CD8-positive, alpha-beta memory T cell (primary cell): ENCODE results near the gene USP17L22. TPM values are rescaled to one million over a fixed set of nuclear protein-coding genes. Genes with fewer than 3 reads are reported as not detected.
"Not testable (repeated sequence)": the region's sequence is repeated elsewhere in the genome, so short reads cannot be mapped to it uniquely, and the experiment has no call there.

Experiments used
- CTCF ChIA-PET: fragments of 350-600 bp; sonication (Branson Sonifier 250); formaldehyde crosslinking; loops from one replicate; lab custom pipeline; 2021; ENCODE audit warnings: antibody characterized with exemption; lab: Charles Lee
- POLR2A ChIA-PET: fragments of 350-600 bp; sonication (Branson Sonifier 250); formaldehyde crosslinking; loops from one replicate; lab custom pipeline; 2021; ENCODE audit warnings: antibody characterized with exemption; lab: Charles Lee
- DNase-seq, 5 donors: peaks; one replicate each; pipeline versions ENCODE4 v3.0.0 to v3.0.0-alpha.2; 2020 to 2022; ENCODE audit warnings: mixed read lengths in 1 of 5
- H3K27ac ChIP-seq: one replicate; pipeline ENCODE4 v1.7.0; 2013; ENCODE audit warnings: low read depth, mild to moderate bottlenecking, low read length, moderate library complexity
- H3K27me3 ChIP-seq: 2 replicates; pipeline ENCODE4 v1.7.0; 2013; ENCODE audit warnings: low read length, mild to moderate bottlenecking; ENCODE audit not compliant: insufficient read depth, poor library complexity, severe bottlenecking
- H3K36me3 ChIP-seq: 2 replicates; pipeline ENCODE4 v1.7.0; 2013; ENCODE audit warnings: mild to moderate bottlenecking, low read length, moderate library complexity; ENCODE audit not compliant: insufficient read depth
- H3K4me1 ChIP-seq: 2 replicates; pipeline ENCODE4 v1.7.0; 2013; ENCODE audit warnings: mild to moderate bottlenecking, low read length, moderate library complexity; ENCODE audit not compliant: insufficient read depth
- H3K4me3 ChIP-seq: 2 replicates; pipeline ENCODE4 v1.7.0; 2013; ENCODE audit warnings: mild to moderate bottlenecking, low read length
- H3K9me3 ChIP-seq: 2 replicates; pipeline ENCODE4 v1.7.0; 2013; ENCODE audit warnings: mild to moderate bottlenecking, low read length
- H3K27ac Mint-ChIP-seq, 8 donors: one replicate each; pipeline ENCODE4 v1.8.0; 2020 to 2021; ENCODE audit warnings: mixed read lengths in 8 of 8, mild to moderate bottlenecking in 6 of 8, inconsistent platforms in 3 of 8, moderate library complexity in 3 of 8
- H3K27me3 Mint-ChIP-seq, 2 donors: one replicate each; pipeline ENCODE4 v1.8.0; 2020 to 2021; ENCODE audit warnings: mixed read lengths in 2 of 2, mild to moderate bottlenecking in 1 of 2, moderate library complexity in 1 of 2
- H3K36me3 Mint-ChIP-seq, 3 donors: one replicate each; pipeline ENCODE4 v1.8.0; 2020 to 2021; ENCODE audit warnings: mixed read lengths in 3 of 3, inconsistent platforms in 1 of 3, mild to moderate bottlenecking in 1 of 3
- H3K4me1 Mint-ChIP-seq, 3 donors: one replicate each; pipeline ENCODE4 v1.8.0; 2020 to 2021; ENCODE audit warnings: mixed read lengths in 3 of 3, inconsistent platforms in 1 of 3, mild to moderate bottlenecking in 1 of 3
- H3K4me3 Mint-ChIP-seq, 7 donors: one replicate each; pipeline ENCODE4 v1.8.0; 2020 to 2021; ENCODE audit warnings: mixed read lengths in 7 of 7, mild to moderate bottlenecking in 6 of 7, moderate library complexity in 4 of 7, inconsistent platforms in 2 of 7
- H3K9me3 Mint-ChIP-seq, 5 donors: one replicate each; pipeline ENCODE4 v1.8.0; 2020 to 2022; ENCODE audit warnings: mixed read lengths in 5 of 5, mild to moderate bottlenecking in 3 of 5, moderate library complexity in 2 of 5, inconsistent platforms in 1 of 5
- polyA plus RNA-seq: library from polyadenylated mRNA; unstranded; fragments of 300-500 nt; fragmentation: Illumina TruSeq; gene quantifications from one replicate; pipeline ENCODE4 v1.2.3, GENCODE V29; 2021
- total RNA-seq, 2 experiments: library from RNA; stranded (reverse); gene quantifications; one replicate each; pipeline ENCODE4 v1.2.3, GENCODE V29; 2021

The USP17L22 gene
- total and polyA plus RNA-seq, 3 experiments from 2014 or later: not detected

GRCh38 chr4:9253078-9253477 is 14.3 kb upstream of the USP17L22 start, which contains the start of gene USP17L19:
USP17L19 (plus strand) TSS chr4:9253378; CDS start chr4:9253378, 0 bp downstream.
- DNase-seq, CTCF ChIA-PET, H3K27ac Mint-ChIP-seq, H3K4me3 ChIP-seq, H3K9me3 ChIP-seq, H3K4me1 ChIP-seq, H3K36me3 ChIP-seq, H3K27me3 Mint-ChIP-seq, H3K36me3 Mint-ChIP-seq, POLR2A ChIA-PET, H3K4me1 Mint-ChIP-seq, H3K27ac ChIP-seq, H3K27me3 ChIP-seq, H3K9me3 Mint-ChIP-seq, H3K4me3 Mint-ChIP-seq: not testable (repeated sequence)

- H3K27me3 ChIP-seq, H3K36me3 ChIP-seq, H3K4me1 Mint-ChIP-seq, H3K9me3 Mint-ChIP-seq, H3K4me3 Mint-ChIP-seq, H3K27ac Mint-ChIP-seq, POLR2A ChIA-PET, CTCF ChIA-PET, H3K36me3 Mint-ChIP-seq, DNase-seq, H3K4me3 ChIP-seq, H3K9me3 ChIP-seq, H3K27ac ChIP-seq, H3K4me1 ChIP-seq, H3K27me3 Mint-ChIP-seq: not testable (repeated sequence)
These were observed 9.6 kb upstream of the USP17L22 start, which contains the start of gene USP17L20 for GRCh38 chr4:9257824-9258223. USP17L20 (plus strand) TSS chr4:9258124; CDS start chr4:9258124, 0 bp downstream.

GRCh38 chr4:9262572-9262971 is 4.8 kb upstream of the USP17L22 start, which contains the start of gene USP17L21:
USP17L21 (plus strand) TSS chr4:9262872; CDS start chr4:9262872, 0 bp downstream.
- H3K9me3 Mint-ChIP-seq, H3K36me3 Mint-ChIP-seq, POLR2A ChIA-PET, H3K4me3 Mint-ChIP-seq, H3K36me3 ChIP-seq, CTCF ChIA-PET, H3K9me3 ChIP-seq, H3K4me1 Mint-ChIP-seq, H3K27ac Mint-ChIP-seq, H3K27me3 Mint-ChIP-seq, H3K27ac ChIP-seq, DNase-seq, H3K27me3 ChIP-seq, H3K4me3 ChIP-seq, H3K4me1 ChIP-seq: not testable (repeated sequence)

- H3K27ac Mint-ChIP-seq, H3K27me3 ChIP-seq, H3K27ac ChIP-seq, H3K4me1 ChIP-seq, H3K4me1 Mint-ChIP-seq, CTCF ChIA-PET, H3K9me3 Mint-ChIP-seq, POLR2A ChIA-PET, H3K9me3 ChIP-seq, H3K36me3 Mint-ChIP-seq, H3K4me3 ChIP-seq, H3K27me3 Mint-ChIP-seq, H3K4me3 Mint-ChIP-seq, H3K36me3 ChIP-seq: not testable (repeated sequence)
- DNase-seq: peak in 4 of 5 donors; percentile 0 to 59 (median 10)
These were observed 4.3 kb downstream of the USP17L22 start for GRCh38 chr4:9271719-9272118.

Other genes starting within 250 kb of the USP17L22 start
- not detected for gene FAM90A26, start 97.2 kb upstream of the USP17L22 start, total RNA-seq
- not detected for gene FAM90A26, start 97.2 kb upstream of the USP17L22 start, polyA plus RNA-seq
- not detected for gene USP17L10, start 57.0 kb upstream of the USP17L22 start, total RNA-seq
- gene USP17L10, start 57.0 kb upstream of the USP17L22 start, polyA plus RNA-seq: not detected
- under 1 TPM in 1 of 2 experiments, not detected in 1; 0.13 TPM for gene USP17L11, start 52.2 kb upstream of the USP17L22 start, total RNA-seq
- gene USP17L11, start 52.2 kb upstream of the USP17L22 start, polyA plus RNA-seq: not detected
- not detected for gene USP17L12, start 47.5 kb upstream of the USP17L22 start, total RNA-seq
- gene USP17L12, start 47.5 kb upstream of the USP17L22 start, polyA plus RNA-seq: not detected
- not detected for gene USP17L13, start 42.7 kb upstream of the USP17L22 start, total RNA-seq
- not detected for gene USP17L13, start 42.7 kb upstream of the USP17L22 start, polyA plus RNA-seq
- gene USP17L15, start 33.2 kb upstream of the USP17L22 start, total RNA-seq: not detected
- gene USP17L15, start 33.2 kb upstream of the USP17L22 start, polyA plus RNA-seq: not detected
- not detected for gene USP17L17, start 23.7 kb upstream of the USP17L22 start, total RNA-seq
- gene USP17L17, start 23.7 kb upstream of the USP17L22 start, polyA plus RNA-seq: not detected
- not detected for gene USP17L18, start 19.0 kb upstream of the USP17L22 start, total RNA-seq
- gene USP17L18, start 19.0 kb upstream of the USP17L22 start, polyA plus RNA-seq: not detected
- not detected for gene USP17L19, start 14.2 kb upstream of the USP17L22 start, total RNA-seq
- not detected for gene USP17L19, start 14.2 kb upstream of the USP17L22 start, polyA plus RNA-seq
- gene USP17L20, start 9.5 kb upstream of the USP17L22 start, total RNA-seq: not detected
- gene USP17L20, start 9.5 kb upstream of the USP17L22 start, polyA plus RNA-seq: not detected
- not detected for gene USP17L21, start 4.7 kb upstream of the USP17L22 start, total RNA-seq
- not detected for gene USP17L21, start 4.7 kb upstream of the USP17L22 start, polyA plus RNA-seq
- gene USP17L24, start 57.5 kb downstream of the USP17L22 start, total RNA-seq: not detected
- gene USP17L24, start 57.5 kb downstream of the USP17L22 start, polyA plus RNA-seq: not detected
- not detected for gene USP17L25, start 62.3 kb downstream of the USP17L22 start, total RNA-seq
- gene USP17L25, start 62.3 kb downstream of the USP17L22 start, polyA plus RNA-seq: not detected
- gene USP17L26, start 67.0 kb downstream of the USP17L22 start, total RNA-seq: not detected
- gene USP17L26, start 67.0 kb downstream of the USP17L22 start, polyA plus RNA-seq: not detected
- not detected for gene USP17L5, start 71.8 kb downstream of the USP17L22 start, total RNA-seq
- not detected for gene USP17L5, start 71.8 kb downstream of the USP17L22 start, polyA plus RNA-seq
- not detected for gene USP17L27, start 76.5 kb downstream of the USP17L22 start, total RNA-seq
- gene USP17L27, start 76.5 kb downstream of the USP17L22 start, polyA plus RNA-seq: not detected
- not detected for gene USP17L28, start 81.3 kb downstream of the USP17L22 start, total RNA-seq
- not detected for gene USP17L28, start 81.3 kb downstream of the USP17L22 start, polyA plus RNA-seq
- gene USP17L29, start 86.0 kb downstream of the USP17L22 start, total RNA-seq: not detected
- not detected for gene USP17L29, start 86.0 kb downstream of the USP17L22 start, polyA plus RNA-seq
- not detected for gene USP17L30, start 95.5 kb downstream of the USP17L22 start, total RNA-seq
- gene USP17L30, start 95.5 kb downstream of the USP17L22 start, polyA plus RNA-seq: not detected
- gene DEFB131A, start 176.8 kb downstream of the USP17L22 start, total RNA-seq: not detected
- gene DEFB131A, start 176.8 kb downstream of the USP17L22 start, polyA plus RNA-seq: not detected